HG03025 (cell line): ENCODE results near the gene CEP290.

Experiments used
- ATAC-seq: cut with Tn5 transposase; IDR thresholded peaks from one replicate; pipeline ENCODE4 v1.9.1; 2021; ENCODE audit warnings: mild to moderate bottlenecking, moderate library complexity; ENCODE audit not compliant: unreplicated experiment, low FRiP score

The CEP290 gene, protein sequence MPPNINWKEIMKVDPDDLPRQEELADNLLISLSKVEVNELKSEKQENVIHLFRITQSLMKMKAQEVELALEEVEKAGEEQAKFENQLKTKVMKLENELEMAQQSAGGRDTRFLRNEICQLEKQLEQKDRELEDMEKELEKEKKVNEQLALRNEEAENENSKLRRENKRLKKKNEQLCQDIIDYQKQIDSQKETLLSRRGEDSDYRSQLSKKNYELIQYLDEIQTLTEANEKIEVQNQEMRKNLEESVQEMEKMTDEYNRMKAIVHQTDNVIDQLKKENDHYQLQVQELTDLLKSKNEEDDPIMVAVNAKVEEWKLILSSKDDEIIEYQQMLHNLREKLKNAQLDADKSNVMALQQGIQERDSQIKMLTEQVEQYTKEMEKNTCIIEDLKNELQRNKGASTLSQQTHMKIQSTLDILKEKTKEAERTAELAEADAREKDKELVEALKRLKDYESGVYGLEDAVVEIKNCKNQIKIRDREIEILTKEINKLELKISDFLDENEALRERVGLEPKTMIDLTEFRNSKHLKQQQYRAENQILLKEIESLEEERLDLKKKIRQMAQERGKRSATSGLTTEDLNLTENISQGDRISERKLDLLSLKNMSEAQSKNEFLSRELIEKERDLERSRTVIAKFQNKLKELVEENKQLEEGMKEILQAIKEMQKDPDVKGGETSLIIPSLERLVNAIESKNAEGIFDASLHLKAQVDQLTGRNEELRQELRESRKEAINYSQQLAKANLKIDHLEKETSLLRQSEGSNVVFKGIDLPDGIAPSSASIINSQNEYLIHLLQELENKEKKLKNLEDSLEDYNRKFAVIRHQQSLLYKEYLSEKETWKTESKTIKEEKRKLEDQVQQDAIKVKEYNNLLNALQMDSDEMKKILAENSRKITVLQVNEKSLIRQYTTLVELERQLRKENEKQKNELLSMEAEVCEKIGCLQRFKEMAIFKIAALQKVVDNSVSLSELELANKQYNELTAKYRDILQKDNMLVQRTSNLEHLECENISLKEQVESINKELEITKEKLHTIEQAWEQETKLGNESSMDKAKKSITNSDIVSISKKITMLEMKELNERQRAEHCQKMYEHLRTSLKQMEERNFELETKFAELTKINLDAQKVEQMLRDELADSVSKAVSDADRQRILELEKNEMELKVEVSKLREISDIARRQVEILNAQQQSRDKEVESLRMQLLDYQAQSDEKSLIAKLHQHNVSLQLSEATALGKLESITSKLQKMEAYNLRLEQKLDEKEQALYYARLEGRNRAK (N-terminal part only)

GRCh38 chr12:88141774-88142609 is at the start of gene CEP290, which contains the start of gene TMTC3:
CEP290 (minus strand) TSS chr12:88142088; CDS start chr12:88141307, 781 bp downstream.
TMTC3 (plus strand) TSS chr12:88142307; CDS start chr12:88148316, 6,009 bp downstream.
- peak; percentile 98 for ATAC-seq

DNA sequence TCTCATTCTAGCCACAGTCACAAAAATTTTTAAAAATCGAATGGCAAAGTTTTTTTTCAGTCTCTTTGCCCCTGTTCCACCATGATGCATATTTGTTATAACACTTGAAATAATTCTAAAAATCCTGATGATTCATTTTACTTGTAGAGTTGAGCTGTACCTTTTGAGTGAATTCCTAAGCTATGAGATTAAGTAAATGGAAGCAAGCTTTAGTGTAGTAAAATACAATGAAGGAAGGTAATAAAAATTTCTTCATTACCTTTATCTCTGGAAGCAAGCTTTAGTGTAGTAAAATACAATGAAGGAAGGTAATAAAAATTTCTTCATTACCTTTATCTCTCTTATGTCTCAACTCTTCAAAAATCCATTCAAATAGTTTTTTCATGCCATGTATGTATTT is 46.3 kb upstream of the CEP290 start:
- ATAC-seq, result no peak

GRCh38 chr12:88187571-88187970 is 45.7 kb upstream of the CEP290 start:
- no peak for ATAC-seq

DNA sequence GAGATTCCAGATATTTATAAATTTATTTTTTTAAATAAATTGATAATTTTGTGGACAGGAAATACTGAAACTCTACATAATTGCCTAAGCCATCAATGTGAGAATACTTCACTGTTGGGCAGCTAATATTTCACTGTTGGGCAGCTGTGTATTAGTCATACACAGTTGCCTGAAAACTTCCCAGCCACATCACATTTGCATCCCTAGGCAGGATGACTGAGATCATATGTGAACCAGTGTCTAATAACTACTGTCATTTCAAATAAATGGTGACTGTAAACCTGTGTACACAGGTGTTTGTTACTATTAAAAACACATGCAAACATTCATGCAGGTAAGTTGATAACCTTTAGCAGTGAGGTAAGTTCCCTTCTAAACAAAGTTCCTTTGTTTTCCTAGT is 44.1 kb upstream of the CEP290 start:
- no peak for ATAC-seq

DNA sequence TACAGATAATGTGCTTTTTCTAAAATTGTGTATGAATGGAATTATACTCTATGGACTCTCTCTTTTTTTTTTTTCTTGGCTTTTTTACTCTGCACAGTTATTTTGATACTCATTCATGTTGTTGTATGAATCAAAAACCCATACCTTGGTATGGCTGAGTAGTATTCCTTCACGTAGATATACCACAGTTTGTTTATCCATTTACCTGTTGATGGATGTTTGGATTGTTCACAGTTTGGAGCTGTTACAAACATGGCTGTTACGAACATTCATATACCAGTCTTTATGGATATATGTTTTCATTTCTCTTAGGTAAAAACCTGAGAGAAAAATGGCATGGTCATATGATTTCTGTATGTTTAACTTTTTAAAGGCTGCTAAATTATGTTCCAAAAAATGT is 43.4 kb upstream of the CEP290 start:
- no peak for ATAC-seq

GRCh38 chr12:88184196-88184595 is 42.3 kb upstream of the CEP290 start:
- no peak for ATAC-seq

- ATAC-seq, result no peak
These were observed 40.5 kb upstream of the CEP290 start for GRCh38 chr12:88182416-88182815.

DNA sequence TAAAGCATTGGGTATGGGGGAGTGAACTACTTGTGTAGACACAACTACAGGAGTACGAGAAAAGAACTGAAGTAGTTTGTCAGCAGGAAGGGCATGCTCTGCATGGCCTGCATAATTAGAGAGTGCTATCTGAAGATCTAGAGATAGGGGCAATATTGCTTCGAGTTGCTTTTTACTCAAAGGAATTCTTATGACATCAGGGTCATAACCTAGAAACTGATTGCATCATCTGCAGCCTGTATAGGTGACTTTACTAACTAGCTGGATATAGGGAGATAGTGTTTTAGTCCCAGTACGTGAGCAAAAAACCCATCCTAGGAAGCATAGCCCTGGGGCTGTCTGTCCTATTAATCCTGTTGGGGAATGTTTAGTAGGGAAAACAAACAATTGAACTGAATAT is 40.0 kb upstream of the CEP290 start:
- ATAC-seq, result no peak

- no peak for ATAC-seq
These were observed 37.6 kb upstream of the CEP290 start for GRCh38 chr12:88179436-88180014.

DNA sequence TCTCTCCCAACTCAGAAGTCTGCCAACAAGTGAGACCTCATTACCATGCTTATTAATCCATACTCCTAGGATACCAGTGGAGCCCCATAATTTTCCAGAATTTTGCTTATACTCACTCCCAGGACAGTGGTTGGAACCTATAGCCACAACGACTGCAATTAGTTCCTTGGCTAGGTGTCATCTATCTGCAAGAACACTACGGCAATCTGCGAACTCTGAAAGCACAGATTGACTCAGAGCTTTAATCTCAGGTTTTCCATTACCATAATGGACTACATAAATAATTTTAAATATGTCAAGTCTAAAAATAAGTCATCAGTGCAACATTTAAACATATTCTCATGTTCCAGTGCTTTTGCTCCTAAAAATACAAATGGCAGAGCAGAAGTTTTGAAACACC is 33.7 kb upstream of the CEP290 start:
- no peak for ATAC-seq

DNA sequence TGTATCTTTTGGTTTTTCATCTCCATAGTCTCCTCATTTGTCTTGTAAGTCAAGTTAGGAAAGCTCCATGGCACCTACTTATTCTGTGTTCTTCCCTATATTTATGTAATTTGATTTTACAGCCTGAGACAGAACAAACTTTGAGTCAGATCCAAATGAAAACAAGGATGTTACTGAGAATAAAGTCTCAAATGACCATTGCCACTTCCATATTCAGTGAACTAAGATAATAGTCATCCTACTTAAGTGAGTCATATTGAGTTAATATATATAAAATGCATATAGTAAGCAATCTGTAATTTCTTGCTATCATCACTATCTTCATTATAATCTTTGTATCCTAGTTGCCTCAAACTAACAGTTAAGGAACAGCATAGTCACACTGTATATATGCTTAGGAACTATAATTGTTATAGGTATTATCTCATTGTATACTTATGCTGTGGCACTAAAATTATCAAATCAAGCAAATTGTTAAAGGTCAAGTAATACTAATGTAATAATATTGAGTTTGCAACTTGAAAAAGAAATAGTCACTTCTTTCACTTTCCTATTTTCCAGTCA is 31.0 kb upstream of the CEP290 start:
- no peak for ATAC-seq

GRCh38 chr12:88167384-88167783 is 25.5 kb upstream of the CEP290 start:
- ATAC-seq, result no peak

GRCh38 chr12:88166179-88166578 is 24.3 kb upstream of the CEP290 start:
- no peak for ATAC-seq

- ATAC-seq, result no peak
These were observed 21.5 kb upstream of the CEP290 start for GRCh38 chr12:88163371-88163770.

DNA sequence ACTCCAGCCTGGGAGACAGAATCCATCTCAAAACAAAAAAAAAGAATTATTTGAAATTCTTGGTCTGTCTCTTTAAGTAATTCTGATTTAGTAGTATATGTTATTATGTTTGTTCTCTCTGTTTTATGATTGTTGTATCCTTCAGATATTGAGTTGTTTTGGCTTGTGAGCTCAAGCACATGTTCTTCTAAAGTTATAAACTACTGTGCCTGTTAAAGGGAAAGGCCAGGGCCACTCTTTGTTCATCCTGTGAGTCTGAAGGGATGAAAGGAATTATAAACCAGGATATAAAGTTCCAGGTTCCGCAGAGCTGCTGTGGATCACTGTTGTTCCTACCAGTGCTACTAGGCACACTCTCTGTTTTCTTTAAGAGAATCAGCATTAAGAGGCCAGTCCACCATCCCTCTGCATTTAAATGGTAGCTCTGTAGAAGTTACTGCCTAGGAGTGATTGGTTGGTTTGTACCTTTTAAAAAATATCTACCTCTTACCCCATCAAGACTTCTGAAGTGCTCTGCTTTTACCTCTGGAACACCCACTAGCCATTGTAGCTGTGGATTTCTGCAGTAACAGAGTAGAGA is 14.3 kb upstream of the CEP290 start:
- no peak for ATAC-seq

DNA sequence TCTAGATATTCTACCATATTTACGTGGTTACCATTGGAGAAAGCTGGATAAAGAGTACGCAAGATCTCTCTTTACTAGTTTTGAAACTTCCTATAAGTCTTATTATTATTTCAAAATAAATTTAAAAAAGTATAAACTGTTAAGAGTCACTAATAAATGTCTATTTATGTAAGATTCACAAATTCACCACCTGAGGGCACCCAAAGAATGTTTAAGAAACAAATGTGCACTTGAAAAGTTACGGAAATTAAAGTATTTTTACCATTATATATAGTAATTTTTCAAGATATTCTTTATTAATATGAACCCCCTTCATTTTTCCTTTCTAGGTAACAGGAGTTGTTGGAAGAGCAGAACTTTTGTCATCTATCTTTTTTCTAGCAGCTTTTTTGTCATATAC is 12.1 kb upstream of the CEP290 start:
- no peak for ATAC-seq

- ATAC-seq, result no peak
These were observed 8.2 kb upstream of the CEP290 start for GRCh38 chr12:88150063-88150462.

DNA sequence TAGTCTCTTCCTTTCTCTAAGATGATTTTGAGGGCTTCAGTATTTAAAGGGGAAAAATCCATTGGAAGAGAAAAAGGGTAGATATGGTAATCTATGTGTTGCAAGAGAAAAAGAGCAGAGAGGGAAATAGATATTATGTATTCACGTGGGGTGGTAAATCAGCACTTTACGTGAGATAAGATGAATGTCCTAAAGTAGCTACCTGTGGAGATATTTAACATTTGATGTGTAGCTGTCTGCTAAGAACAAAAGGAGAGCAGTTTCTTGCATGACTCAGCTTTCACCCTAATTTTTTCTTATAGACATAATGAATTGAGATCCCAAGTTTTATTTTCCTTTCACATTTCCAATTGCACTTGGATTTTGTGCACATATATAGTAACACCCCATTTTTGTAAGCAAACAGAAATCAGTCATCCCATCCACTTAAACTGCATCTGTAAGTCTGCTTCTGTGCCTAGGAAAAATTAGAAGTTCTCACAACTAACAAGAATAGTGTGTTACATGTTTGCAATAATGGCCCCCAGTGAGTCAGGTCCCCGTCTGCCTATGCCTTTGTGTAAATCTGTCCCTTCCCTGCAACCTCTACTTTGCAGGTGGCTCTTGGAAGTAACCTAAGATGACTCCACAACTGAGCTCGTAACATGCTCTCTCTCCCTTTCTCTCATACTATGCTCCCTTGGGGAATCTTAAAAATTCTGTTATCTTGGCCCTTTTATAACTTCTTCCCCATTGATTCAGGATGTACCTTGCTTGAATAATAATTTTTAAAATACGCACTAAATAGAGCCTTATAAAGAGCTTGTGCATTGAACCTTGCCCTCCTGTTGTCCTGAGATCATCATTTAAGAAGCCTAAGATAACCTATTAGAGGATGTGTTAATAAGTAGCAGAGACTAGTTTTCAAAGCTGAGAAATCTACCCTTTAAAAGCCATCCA is 3.9 kb upstream of the CEP290 start:
- ATAC-seq, result no peak
